ENCODE data around the gene ZC3HAV1. TPM values are rescaled to one million over a fixed set of nuclear protein-coding genes. Genes with fewer than 3 reads are reported as not detected.

The ZC3HAV1 gene
- total and polyA plus RNA-seq, 9 of the 15 experiments (the other 6 are each of a cell fraction or from before 2014, with no cell fraction given) = 11.9 to 40.5 (median 23.9) TPM

GRCh38 chr7:139092090-139092796 is 17.3 kb downstream of the ZC3HAV1 start (continued):
- TF ChIP-seq ATF1 (CRISPR knock-in tag; IDR thresholded peaks at IDR 0.05) = no peak
- TF ChIP-seq ATF1 (tag; IDR thresholded peaks at IDR 0.05) = peak; percentile 60
- 0 out of 2 replicates have a peak, but pooled peaks have one; percentile 34 for TF ChIP-seq ZNF655 (CRISPR knock-in tag; IDR thresholded peaks at IDR 0.05)
- no peak for TF ChIP-seq PCBP1 (IDR thresholded peaks at IDR 0.05; ENCODE audit: low read depth, low read length, poor library complexity, severe bottlenecking)
- 0 out of 2 replicates have a peak, but pooled peaks have one; percentile 58 for TF ChIP-seq ZNF778 (CRISPR knock-in tag; IDR thresholded peaks at IDR 0.05)
- TF ChIP-seq FOXP1 (CRISPR knock-in tag; IDR thresholded peaks at IDR 0.05) = no peak
- peak in 1 of 2 experiments; percentile 96; a peak in 2 of 4 replicates for TF ChIP-seq ZNF639 (CRISPR knock-in tag; conservative IDR thresholded peaks at IDR 0.05 in 1 of 2, IDR thresholded peaks at IDR 0.05 in 1 of 2)
- no peak for TF ChIP-seq SMARCC2 (IDR thresholded peaks at IDR 0.05; ENCODE audit: low read depth)
- no peak; a peak in 1 of 4 replicates for TF ChIP-seq RAD21 (CRISPR knock-in tag; conservative IDR thresholded peaks at IDR 0.05 in 1 of 2, IDR thresholded peaks at IDR 0.05 in 1 of 2)
- TF ChIP-seq KAT8 (IDR thresholded peaks at IDR 0.05; ENCODE audit: low read depth) = no peak
- peak; percentile 47 for TF ChIP-seq RBBP5 (IDR thresholded peaks at IDR 0.05; ENCODE audit: borderline replicate concordance, insufficient read depth, low read length, poor library complexity, severe bottlenecking)
- TF ChIP-seq, protein P1, sequence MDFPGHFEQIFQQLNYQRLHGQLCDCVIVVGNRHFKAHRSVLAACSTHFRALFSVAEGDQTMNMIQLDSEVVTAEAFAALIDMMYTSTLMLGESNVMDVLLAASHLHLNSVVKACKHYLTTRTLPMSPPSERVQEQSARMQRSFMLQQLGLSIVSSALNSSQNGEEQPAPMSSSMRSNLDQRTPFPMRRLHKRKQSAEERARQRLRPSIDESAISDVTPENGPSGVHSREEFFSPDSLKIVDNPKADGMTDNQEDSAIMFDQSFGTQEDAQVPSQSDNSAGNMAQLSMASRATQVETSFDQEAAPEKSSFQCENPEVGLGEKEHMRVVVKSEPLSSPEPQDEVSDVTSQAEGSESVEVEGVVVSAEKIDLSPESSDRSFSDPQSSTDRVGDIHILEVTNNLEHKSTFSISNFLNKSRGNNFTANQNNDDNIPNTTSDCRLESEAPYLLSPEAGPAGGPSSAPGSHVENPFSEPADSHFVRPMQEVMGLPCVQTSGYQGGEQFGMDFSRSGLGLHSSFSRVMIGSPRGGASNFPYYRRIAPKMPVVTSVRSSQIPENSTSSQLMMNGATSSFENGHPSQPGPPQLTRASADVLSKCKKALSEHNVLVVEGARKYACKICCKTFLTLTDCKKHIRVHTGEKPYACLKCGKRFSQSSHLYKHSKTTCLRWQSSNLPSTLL (IDR thresholded peaks at IDR 0.05) = no peak
- no peak for TF ChIP-seq POU5F1 (IDR thresholded peaks at IDR 0.05; ENCODE audit: borderline replicate concordance, low read depth, low read length, partially characterized antibody)
- peak; percentile 95 for TF ChIP-seq IFI16 (CRISPR knock-in tag; IDR thresholded peaks at IDR 0.05)
- TF ChIP-seq PML (IDR thresholded peaks at IDR 0.05; ENCODE audit: low read length) = no peak
- TF ChIP-seq, protein P2, sequence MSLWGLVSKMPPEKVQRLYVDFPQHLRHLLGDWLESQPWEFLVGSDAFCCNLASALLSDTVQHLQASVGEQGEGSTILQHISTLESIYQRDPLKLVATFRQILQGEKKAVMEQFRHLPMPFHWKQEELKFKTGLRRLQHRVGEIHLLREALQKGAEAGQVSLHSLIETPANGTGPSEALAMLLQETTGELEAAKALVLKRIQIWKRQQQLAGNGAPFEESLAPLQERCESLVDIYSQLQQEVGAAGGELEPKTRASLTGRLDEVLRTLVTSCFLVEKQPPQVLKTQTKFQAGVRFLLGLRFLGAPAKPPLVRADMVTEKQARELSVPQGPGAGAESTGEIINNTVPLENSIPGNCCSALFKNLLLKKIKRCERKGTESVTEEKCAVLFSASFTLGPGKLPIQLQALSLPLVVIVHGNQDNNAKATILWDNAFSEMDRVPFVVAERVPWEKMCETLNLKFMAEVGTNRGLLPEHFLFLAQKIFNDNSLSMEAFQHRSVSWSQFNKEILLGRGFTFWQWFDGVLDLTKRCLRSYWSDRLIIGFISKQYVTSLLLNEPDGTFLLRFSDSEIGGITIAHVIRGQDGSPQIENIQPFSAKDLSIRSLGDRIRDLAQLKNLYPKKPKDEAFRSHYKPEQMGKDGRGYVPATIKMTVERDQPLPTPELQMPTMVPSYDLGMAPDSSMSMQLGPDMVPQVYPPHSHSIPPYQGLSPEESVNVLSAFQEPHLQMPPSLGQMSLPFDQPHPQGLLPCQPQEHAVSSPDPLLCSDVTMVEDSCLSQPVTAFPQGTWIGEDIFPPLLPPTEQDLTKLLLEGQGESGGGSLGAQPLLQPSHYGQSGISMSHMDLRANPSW (CRISPR knock-in tag; IDR thresholded peaks at IDR 0.05) = no peak
- TF ChIP-seq, protein P3, sequence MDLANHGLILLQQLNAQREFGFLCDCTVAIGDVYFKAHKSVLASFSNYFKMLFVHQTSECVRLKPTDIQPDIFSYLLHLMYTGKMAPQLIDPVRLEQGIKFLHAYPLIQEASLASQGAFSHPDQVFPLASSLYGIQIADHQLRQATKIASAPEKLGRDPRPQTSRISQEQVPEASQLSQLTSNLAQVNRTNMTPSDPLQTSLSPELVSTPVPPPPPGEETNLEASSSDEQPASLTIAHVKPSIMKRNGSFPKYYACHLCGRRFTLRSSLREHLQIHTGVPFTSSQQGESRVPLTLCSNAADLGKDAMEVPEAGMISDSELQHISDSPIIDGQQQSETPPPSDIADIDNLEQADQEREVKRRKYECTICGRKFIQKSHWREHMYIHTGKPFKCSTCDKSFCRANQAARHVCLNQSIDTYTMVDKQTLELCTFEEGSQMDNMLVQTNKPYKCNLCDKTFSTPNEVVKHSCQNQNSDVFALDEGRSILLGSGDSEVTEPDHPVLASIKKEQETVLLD (IDR thresholded peaks at IDR 0.05) = 0 out of 2 replicates have a peak, but pooled peaks have one; percentile 36

All from K562 (cell line).